HEK293T (cell line): Measurements from ENCODE around the gene APOF.
"Not testable (repeated sequence)": the region's sequence is repeated elsewhere in the genome, so short reads cannot be mapped to it uniquely, and the experiment has no call there.

Experiments
- CTCF ChIA-PET: fragments of 350-600 bp; formaldehyde crosslinking; extraction: SDS; loops from one replicate; lab custom pipeline; 2021; ENCODE audit warnings: antibody characterized with exemption, inconsistent platforms; lab: Yijun Ruan, JAX
- POLR2A ChIA-PET: fragments of 350-600 bp; formaldehyde crosslinking; extraction: SDS; loops from one replicate; lab custom pipeline; 2020; ENCODE audit warnings: antibody characterized with exemption, inconsistent platforms; lab: Yijun Ruan, JAX
- DNase-seq: peaks from one replicate; pipeline ENCODE4 v3.0.0; 2012; ENCODE audit warnings: mixed read lengths; ENCODE audit errors: extremely low spot score
- ARNT ChIP-seq: fragments of 450-650 bp; IDR thresholded peaks from 2 replicates; pipeline ENCODE4 v1.6.1; 2017; ENCODE audit warnings: mild to moderate bottlenecking
- BHLHE40 ChIP-seq: fragments of 450-650 bp; IDR thresholded peaks from 2 replicates; pipeline ENCODE4 v1.6.1; 2016; ENCODE audit warnings: mild to moderate bottlenecking, moderate library complexity, borderline replicate concordance
- CTBP1 ChIP-seq: fragments of 450-650 bp; IDR thresholded peaks from 2 replicates; pipeline ENCODE4 v1.6.1; 2016; ENCODE audit warnings: borderline replicate concordance
- ELF4 ChIP-seq: fragments of 450-650 bp; IDR thresholded peaks from 2 replicates; pipeline ENCODE4 v1.6.1; 2017; ENCODE audit warnings: antibody characterized with exemption
- FOXA1 ChIP-seq: fragments of 450-650 bp; IDR thresholded peaks from 2 replicates; pipeline ENCODE4 v1.6.1; 2016; ENCODE audit warnings: mild to moderate bottlenecking
- FOXK2 ChIP-seq: fragments of 450-650 bp; IDR thresholded peaks from 2 replicates; pipeline ENCODE4 v1.6.1; 2016; ENCODE audit warnings: mild to moderate bottlenecking
- FOXM1 ChIP-seq: fragments of 450-650 bp; IDR thresholded peaks from 2 replicates; pipeline ENCODE4 v1.6.1; 2017; ENCODE audit warnings: mild to moderate bottlenecking, borderline replicate concordance
- HDGF ChIP-seq: fragments of 450-650 bp; IDR thresholded peaks from 2 replicates; pipeline ENCODE4 v1.6.1; 2017; ENCODE audit warnings: antibody characterized with exemption, borderline replicate concordance
- L3MBTL2 ChIP-seq: fragments of 450-650 bp; conservative IDR thresholded peaks from 2 replicates; pipeline ENCODE4 v1.6.1; 2016; ENCODE audit warnings: mild to moderate bottlenecking
- LEF1 ChIP-seq: fragments of 450-650 bp; IDR thresholded peaks from 2 replicates; pipeline ENCODE4 v1.6.1; 2017; ENCODE audit warnings: mild to moderate bottlenecking, borderline replicate concordance
- NFRKB ChIP-seq: fragments of 450-650 bp; IDR thresholded peaks from 2 replicates; pipeline ENCODE4 v1.6.1; 2016; ENCODE audit warnings: mild to moderate bottlenecking, moderate library complexity
- PKNOX1 ChIP-seq: fragments of 450-650 bp; IDR thresholded peaks from 2 replicates; pipeline ENCODE4 v1.6.1; 2016
- SP1 ChIP-seq: fragments of 450-650 bp; IDR thresholded peaks from 2 replicates; pipeline ENCODE4 v1.6.1; 2017
- SUZ12 ChIP-seq: fragments of 450-650 bp; IDR thresholded peaks from 2 replicates; pipeline ENCODE4 v1.6.1; 2016; ENCODE audit warnings: mild to moderate bottlenecking
- TARDBP ChIP-seq: fragments of 450-650 bp; IDR thresholded peaks from 2 replicates; pipeline ENCODE4 v1.6.1; 2016
- ZNF384 ChIP-seq: fragments of 450-650 bp; IDR thresholded peaks from 2 replicates; pipeline ENCODE4 v1.6.1; 2016

Gene APOF

DNA sequence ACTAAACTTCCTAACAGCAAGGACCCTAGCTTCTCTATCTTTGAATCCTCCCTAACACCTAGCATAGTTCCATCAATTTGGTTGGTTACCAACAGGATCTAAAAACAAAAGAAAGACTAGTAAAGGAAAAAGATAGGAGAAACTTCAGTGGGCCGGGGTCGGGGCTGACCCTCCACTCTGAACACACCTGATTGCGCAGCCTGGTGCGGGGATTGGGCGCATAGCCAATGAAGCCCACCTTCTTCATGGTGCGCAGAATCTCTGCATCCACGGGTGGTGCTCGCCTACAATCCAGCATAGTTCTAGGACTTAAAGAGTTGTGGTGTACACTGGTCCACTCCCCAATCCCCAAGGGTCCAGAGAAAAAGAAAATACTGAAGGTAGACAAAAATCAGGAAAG, 36.5 kb downstream of the APOF start:
- no peak for DNase-seq
- ChIA-PET POLR2A (interaction anchor here (1.9 to 2.1 kb wide), 2 partner anchors 11 to 34 kb away, joined by 11 to 15 read pairs; partner anchors contain the start of genes CNPY2 and STAT2), CTCF (no interaction called here)

GRCh38 chr12:56324206-56324605, 38.5 kb downstream of the APOF start:
- DNase-seq: no peak
- CTCF ChIA-PET: no interaction called here
- POLR2A ChIA-PET: interaction anchor here (1.9 to 2.2 kb wide), 3 partner anchors 9 to 36 kb away, joined by 8 to 15 read pairs (median 11); partner anchors contain the start of genes CNPY2, PAN2 and STAT2
- TF ChIP-seq L3MBTL2 (no peak), HDGF (no peak), TARDBP (no peak), SUZ12 (no peak), FOXM1 (no peak), PKNOX1 (no peak), NFRKB (no peak), LEF1 (no peak), FOXA1 (no peak), CTBP1 (no peak)

More for the DNA sequence above, 36.5 kb downstream of the APOF start:
- TF ChIP-seq TARDBP (no peak), CTBP1 (no peak), LEF1 (no peak), ZNF384 (no peak), FOXM1 (no peak), L3MBTL2 (no peak)

DNA sequence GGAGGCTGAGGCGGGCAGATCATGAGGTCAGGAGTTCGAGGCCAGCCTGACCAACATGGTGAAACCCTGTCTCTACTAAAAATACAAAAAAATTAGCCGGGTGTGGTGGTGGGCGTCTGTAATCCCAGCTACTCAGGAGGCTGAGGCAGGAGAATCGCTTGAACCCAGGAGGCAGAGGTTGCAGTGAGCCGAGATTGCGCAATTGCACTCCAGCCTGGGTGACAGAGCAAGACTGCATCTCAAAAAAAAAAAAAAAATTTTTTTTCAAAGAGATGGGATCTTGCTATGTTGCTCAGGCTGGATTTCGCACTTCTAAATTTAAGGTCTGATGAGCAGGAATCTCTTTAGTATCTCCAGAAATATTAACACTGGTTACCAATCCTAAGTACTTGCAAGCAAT, 41.0 kb downstream of the APOF start:
- DNase-seq, CTCF ChIA-PET: not testable (repeated sequence)
- POLR2A ChIA-PET: interaction anchor here (1.1 kb wide), 2 partner anchors 12 to 13 kb away, joined by 3 to 4 read pairs; partner anchors contain the start of gene PAN2

- POLR2A ChIA-PET: interaction anchor here (1.1 kb wide), 2 partner anchors 13 to 14 kb away, joined by 3 to 4 read pairs; partner anchors contain the start of gene PAN2
- DNase-seq: no peak
- CTCF ChIA-PET: interaction anchor here (0.5 kb wide), 1 partner anchor 119 kb away, joined by 3 read pairs; no protein-coding TSS in a partner anchor
- no peak for TF ChIP-seq PKNOX1
- TF ChIP-seq CTBP1: no peak
- no peak for TF ChIP-seq LEF1
- no peak for TF ChIP-seq FOXA1
- no peak for TF ChIP-seq ELF4
- no peak for TF ChIP-seq NFRKB
- no peak for TF ChIP-seq FOXM1
- no peak for TF ChIP-seq ZNF384
- no peak for TF ChIP-seq SP1
- no peak for TF ChIP-seq TARDBP
- no peak for TF ChIP-seq HDGF
- TF ChIP-seq ARNT: no peak
Observed at GRCh38 chr12:56321027-56321426, 41.6 kb downstream of the APOF start.

DNA sequence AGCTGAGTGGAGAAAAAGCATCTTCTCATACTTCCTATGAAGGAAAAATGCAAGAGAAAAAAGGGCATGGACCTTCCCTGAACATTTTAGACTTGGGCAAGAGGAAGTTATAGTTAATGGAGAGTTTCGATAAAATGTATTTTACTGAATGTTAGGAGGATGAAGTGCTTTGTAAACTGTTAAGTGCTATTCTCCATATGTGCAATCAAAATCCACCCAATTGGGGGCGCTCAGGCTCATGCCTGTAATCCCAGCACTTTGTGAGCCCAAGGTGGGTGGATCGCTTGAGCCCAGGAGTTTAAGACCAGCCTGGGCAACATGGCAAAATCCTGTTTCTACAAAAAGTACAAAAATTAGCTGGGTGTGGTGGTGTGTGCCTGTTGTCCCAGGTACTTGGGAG, 45.0 kb downstream of the APOF start:
- TF ChIP-seq FOXM1: no peak
- TF ChIP-seq NFRKB: no peak
- TF ChIP-seq ARNT: no peak
- TF ChIP-seq PKNOX1: no peak
- no peak for TF ChIP-seq SUZ12
- no peak for TF ChIP-seq BHLHE40
- TF ChIP-seq FOXA1: no peak
- no peak for TF ChIP-seq FOXK2
- no peak for TF ChIP-seq ZNF384
- no peak for TF ChIP-seq L3MBTL2
- TF ChIP-seq SP1: no peak
- TF ChIP-seq CTBP1: no peak
- TF ChIP-seq HDGF: no peak
- TF ChIP-seq LEF1: no peak
- TF ChIP-seq TARDBP: no peak
- TF ChIP-seq ELF4: no peak
- ChIA-PET POLR2A (interaction anchor here (3.2 kb wide), 1 partner anchor 16 kb away, joined by 38 read pairs; the partner anchor contains the start of gene PAN2), CTCF (interaction anchor here (0.6 to 3.5 kb wide), 2 partner anchors 34 to 147 kb away, joined by 4 to 20 read pairs; no protein-coding TSS in a partner anchor)
- no peak for DNase-seq
